Ishikawa (cell line): ENCODE measurements around the gene G6PC2.

Source experiments
- CEBPB ChIP-seq: IDR thresholded peaks from 2 replicates; pipeline ENCODE4 v1.6.1; 2012
- EP300 ChIP-seq: IDR thresholded peaks from 2 replicates; pipeline ENCODE4 v1.6.1; 2012; ENCODE audit warnings: borderline replicate concordance
- FOXM1 ChIP-seq: IDR thresholded peaks from 2 replicates; pipeline ENCODE4 v1.6.1; 2012; ENCODE audit warnings: low read depth, borderline replicate concordance
- TCF12 ChIP-seq: IDR thresholded peaks from 2 replicates; pipeline ENCODE4 v1.6.1; 2012; ENCODE audit warnings: low read depth
- YY1 ChIP-seq: IDR thresholded peaks from 2 replicates; pipeline ENCODE4 v1.6.1; 2012; ENCODE audit warnings: low read depth
- TF ChIP-seq, protein P1 (sequence below): IDR thresholded peaks from 2 replicates; pipeline ENCODE4 v1.6.1; 2012; ENCODE audit warnings: low read depth, mild to moderate bottlenecking
- TF ChIP-seq, protein P2 (sequence below): IDR thresholded peaks from 2 replicates; pipeline ENCODE4 v1.6.1; 2012
- TF ChIP-seq, protein P3 (sequence below): IDR thresholded peaks from 2 replicates; pipeline ENCODE4 v1.6.1; 2012

DNA sequence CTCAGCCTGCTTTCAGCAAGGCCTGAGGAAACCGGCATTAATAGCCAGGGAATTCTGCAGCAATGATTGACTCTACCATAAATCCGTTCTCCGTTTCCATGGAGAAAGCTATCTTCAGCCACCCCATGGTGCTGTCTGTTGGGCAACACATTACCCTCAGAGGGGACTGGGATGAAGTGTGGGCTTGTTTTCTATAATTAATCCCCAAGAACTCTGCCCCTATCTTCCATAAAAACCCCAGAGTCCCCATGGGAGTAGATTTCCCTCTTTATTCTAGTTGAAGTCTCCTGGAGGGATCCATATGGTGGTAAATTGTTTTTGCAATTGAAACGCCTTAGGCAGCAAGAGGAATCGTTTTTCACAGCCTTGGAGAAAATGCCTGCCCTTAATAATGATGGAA lies 9.2 kb downstream of the G6PC2 start:
- TF ChIP-seq, protein P1, sequence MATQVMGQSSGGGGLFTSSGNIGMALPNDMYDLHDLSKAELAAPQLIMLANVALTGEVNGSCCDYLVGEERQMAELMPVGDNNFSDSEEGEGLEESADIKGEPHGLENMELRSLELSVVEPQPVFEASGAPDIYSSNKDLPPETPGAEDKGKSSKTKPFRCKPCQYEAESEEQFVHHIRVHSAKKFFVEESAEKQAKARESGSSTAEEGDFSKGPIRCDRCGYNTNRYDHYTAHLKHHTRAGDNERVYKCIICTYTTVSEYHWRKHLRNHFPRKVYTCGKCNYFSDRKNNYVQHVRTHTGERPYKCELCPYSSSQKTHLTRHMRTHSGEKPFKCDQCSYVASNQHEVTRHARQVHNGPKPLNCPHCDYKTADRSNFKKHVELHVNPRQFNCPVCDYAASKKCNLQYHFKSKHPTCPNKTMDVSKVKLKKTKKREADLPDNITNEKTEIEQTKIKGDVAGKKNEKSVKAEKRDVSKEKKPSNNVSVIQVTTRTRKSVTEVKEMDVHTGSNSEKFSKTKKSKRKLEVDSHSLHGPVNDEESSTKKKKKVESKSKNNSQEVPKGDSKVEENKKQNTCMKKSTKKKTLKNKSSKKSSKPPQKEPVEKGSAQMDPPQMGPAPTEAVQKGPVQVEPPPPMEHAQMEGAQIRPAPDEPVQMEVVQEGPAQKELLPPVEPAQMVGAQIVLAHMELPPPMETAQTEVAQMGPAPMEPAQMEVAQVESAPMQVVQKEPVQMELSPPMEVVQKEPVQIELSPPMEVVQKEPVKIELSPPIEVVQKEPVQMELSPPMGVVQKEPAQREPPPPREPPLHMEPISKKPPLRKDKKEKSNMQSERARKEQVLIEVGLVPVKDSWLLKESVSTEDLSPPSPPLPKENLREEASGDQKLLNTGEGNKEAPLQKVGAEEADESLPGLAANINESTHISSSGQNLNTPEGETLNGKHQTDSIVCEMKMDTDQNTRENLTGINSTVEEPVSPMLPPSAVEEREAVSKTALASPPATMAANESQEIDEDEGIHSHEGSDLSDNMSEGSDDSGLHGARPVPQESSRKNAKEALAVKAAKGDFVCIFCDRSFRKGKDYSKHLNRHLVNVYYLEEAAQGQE = no peak
- TF ChIP-seq TCF12 (no peak), CEBPB (no peak), EP300 (no peak), FOXM1 (no peak), YY1 (no peak)
- TF ChIP-seq, protein P2, sequence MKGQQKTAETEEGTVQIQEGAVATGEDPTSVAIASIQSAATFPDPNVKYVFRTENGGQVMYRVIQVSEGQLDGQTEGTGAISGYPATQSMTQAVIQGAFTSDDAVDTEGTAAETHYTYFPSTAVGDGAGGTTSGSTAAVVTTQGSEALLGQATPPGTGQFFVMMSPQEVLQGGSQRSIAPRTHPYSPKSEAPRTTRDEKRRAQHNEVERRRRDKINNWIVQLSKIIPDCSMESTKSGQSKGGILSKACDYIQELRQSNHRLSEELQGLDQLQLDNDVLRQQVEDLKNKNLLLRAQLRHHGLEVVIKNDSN = no peak
- TF ChIP-seq, protein P3, sequence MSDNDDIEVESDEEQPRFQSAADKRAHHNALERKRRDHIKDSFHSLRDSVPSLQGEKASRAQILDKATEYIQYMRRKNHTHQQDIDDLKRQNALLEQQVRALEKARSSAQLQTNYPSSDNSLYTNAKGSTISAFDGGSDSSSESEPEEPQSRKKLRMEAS = no peak
